Gastroesophageal sphincter (tissue), 4 donors: ENCODE measurements around the gene NELFB. TPM values are rescaled to one million over a fixed set of nuclear protein-coding genes. Genes with fewer than 3 reads are reported as not detected.

Experiments
- ATAC-seq: fragments of 150-250 bp; one replicate; pipeline ENCODE4 v1.9.1; 2016; ENCODE audit warnings: mild to moderate bottlenecking, moderate library complexity
- H3K27ac ChIP-seq, 4 donors: fragments of 200-600 bp; sonication (generic) in 3 of 4; 1 replicate in 3 of 4; 2 replicates in 1 of 4; pipeline ENCODE4 v1.5.1; 2016 to 2019
- H3K27me3 ChIP-seq: fragments of 200-600 bp; sonication (generic); one replicate; pipeline ENCODE4 v1.5.1; 2019
- H3K36me3 ChIP-seq, 2 donors: fragments of 200-600 bp; sonication (generic); one replicate each; pipeline ENCODE4 v1.5.1; 2019; ENCODE audit warnings: control low read depth in 1 of 2
- H3K4me1 ChIP-seq, 3 donors: fragments of 200-600 bp; sonication (generic); 1 replicate in 2 of 3; 2 replicates in 1 of 3; pipeline ENCODE4 v1.5.1; 2016 to 2019; ENCODE audit warnings: control low read depth in 2 of 3
- H3K4me3 ChIP-seq, 2 donors: fragments of 200-600 bp; sonication (generic); one replicate each; pipeline ENCODE4 v1.5.1; 2019; ENCODE audit warnings: mild to moderate bottlenecking in 1 of 2, moderate library complexity in 1 of 2
- H3K9me3 ChIP-seq, 3 donors: fragments of 200-600 bp; sonication (generic); one replicate each; pipeline ENCODE4 v1.5.1; 2017 to 2019; ENCODE audit warnings: control low read depth in 2 of 3
- CTCF ChIP-seq, 4 experiments: fragments of 200-600 bp in 2 of 4; fragments of 450-650 bp in 2 of 4; sonication (generic) in 1 of 4; IDR thresholded peaks; one replicate each; pipeline ENCODE4 v1.5.1; 2017 to 2019; ENCODE audit warnings: antibody characterized with exemption in 4 of 4, mild to moderate bottlenecking in 2 of 4, moderate library complexity in 2 of 4
- EP300 ChIP-seq: sonication (generic); formaldehyde crosslinking; IDR thresholded peaks from one replicate; pipeline ENCODE4 v1.6.1; 2017; ENCODE audit warnings: antibody characterized with exemption, mild to moderate bottlenecking
- POLR2A ChIP-seq, 2 donors: fragments of 450-650 bp; IDR thresholded peaks; one replicate each; pipeline ENCODE4 v1.6.1; 2017; ENCODE audit warnings: antibody characterized with exemption in 2 of 2, mild to moderate bottlenecking in 2 of 2, moderate library complexity in 1 of 2
- POLR2AphosphoS5 ChIP-seq: sonication (generic); formaldehyde crosslinking; IDR thresholded peaks from one replicate; pipeline ENCODE4 v1.6.1; 2017; ENCODE audit warnings: antibody characterized with exemption
- WGBS, 2 donors: methylation state at CpG; one replicate each; pipeline ENCODE4 v1.1.5; 2018; ENCODE audit warnings: low coverage in 1 of 2; 5-methylcytosine and 5-hydroxymethylcytosine counted together
- total RNA-seq, 4 donors: library from RNA; depleted of rRNA; stranded (reverse); fragments of >200 nt; gene quantifications; one replicate each; pipeline ENCODE4 v1.1.0, GENCODE V29; 2016

NELFB gene
- total RNA-seq, 4 donors from 2014 or later: 36.9 to 58.8 (median 45.2) TPM

GRCh38 chr9:137297966-137298365 lies 42.8 kb downstream of the NELFB start:
- WGBS, 2 donors: no CpG with 5 or more reads among the region's 7 CpGs
- peaks cover 93% of the 10 kb centered on the region for H3K27me3 ChIP-seq
- TF ChIP-seq EP300: no peak
- no peak for TF ChIP-seq CTCF (IDR thresholded peaks at IDR 0.05)
- TF ChIP-seq POLR2AphosphoS5: no peak
- TF ChIP-seq POLR2A (IDR thresholded peaks at IDR 0.05): no peak
- no peak overlapping the region for H3K4me3 ChIP-seq
- peak overlapping the region in 3 of 4 donors; percentile 43 to 76 (median 54) for H3K27ac ChIP-seq
- H3K36me3 ChIP-seq: no peaks in the 10 kb centered on the region
- H3K9me3 ChIP-seq: no peaks in the 10 kb centered on the region
- ATAC-seq: no peak
- H3K4me1 ChIP-seq: peaks cover 0 to 65% (median 16%) of the 10 kb centered on the region in 3 donors

GRCh38 chr9:137298401-137299202 lies 43.5 kb downstream of the NELFB start:
- no peak for ATAC-seq

GRCh38 chr9:137299203-137299565 lies 44.1 kb downstream of the NELFB start:
- WGBS, 2 donors: 40 to 83% methylated on average over 1 of the region's 10 CpGs
- H3K36me3 ChIP-seq: no peaks in the 10 kb centered on the region
- no peak for ATAC-seq
- peak overlapping the region in 1 of 2 donors; percentile 57 for H3K4me3 ChIP-seq
- no peak for TF ChIP-seq EP300
- TF ChIP-seq POLR2AphosphoS5: no peak
- TF ChIP-seq POLR2A (IDR thresholded peaks at IDR 0.05): no peak
- no peak for TF ChIP-seq CTCF (IDR thresholded peaks at IDR 0.05)
- H3K27me3 ChIP-seq: peaks cover 92% of the 10 kb centered on the region
- H3K27ac ChIP-seq: peak overlapping the region in 3 of 4 donors; percentile 51 to 76 (median 54)
- no peaks in the 10 kb centered on the region for H3K9me3 ChIP-seq
- H3K4me1 ChIP-seq: peaks cover 0 to 77% (median 18%) of the 10 kb centered on the region in 3 donors

More at GRCh38 chr9:137298401-137299202, 43.5 kb downstream of the NELFB start:
- peak overlapping the region in 3 of 4 donors; percentile 51 to 76 (median 54) for H3K27ac ChIP-seq
- H3K36me3 ChIP-seq: no peaks in the 10 kb centered on the region
- TF ChIP-seq CTCF (IDR thresholded peaks at IDR 0.05): no peak
- TF ChIP-seq EP300: no peak
- no peak for TF ChIP-seq POLR2A (IDR thresholded peaks at IDR 0.05)
- peak; percentile 7 for TF ChIP-seq POLR2AphosphoS5
- peaks cover 0 to 71% (median 16%) of the 10 kb centered on the region in 3 donors for H3K4me1 ChIP-seq
- no peaks in the 10 kb centered on the region for H3K9me3 ChIP-seq
- 67% methylated on average over 12 of the region's 24 CpGs; no CpG with 5 or more reads in 1 of the 2 donors for WGBS, 2 donors
- H3K27me3 ChIP-seq: peaks cover 92% of the 10 kb centered on the region
- peak overlapping the region in 1 of 2 donors; percentile 57 for H3K4me3 ChIP-seq

GRCh38 chr9:137299938-137300337 lies 44.8 kb downstream of the NELFB start:
- H3K27me3 ChIP-seq: peaks cover 92% of the 10 kb centered on the region
- 29 to 35% methylated on average over 16 of the region's 16 CpGs for WGBS, 2 donors

More at GRCh38 chr9:137299938-137300337, 44.8 kb downstream of the NELFB start:
- Histone ChIP-seq H3K27ac (peak overlapping the region in 2 of 4 donors; percentile 70 to 78), H3K4me1 (peaks cover 0 to 81% (median 25%) of the 10 kb centered on the region in 3 donors), H3K9me3 (no peaks in the 10 kb centered on the region), H3K4me3 (peak overlapping the region in 1 of 2 donors; percentile 57), H3K36me3 (no peaks in the 10 kb centered on the region)
- ATAC-seq: no peak
- no peak for TF ChIP-seq POLR2A (IDR thresholded peaks at IDR 0.05)
- no peak for TF ChIP-seq CTCF (IDR thresholded peaks at IDR 0.05)
- no peak for TF ChIP-seq EP300
- TF ChIP-seq POLR2AphosphoS5: no peak
